22Rv1 (cell line): ENCODE measurements around the gene MEGF11.
A peak's percentile ranks its signal among the peaks of the same experiment; 100 is the strongest.

ENCODE experiments used
- H3K27ac ChIP-seq: fragments of 450-650 bp; 2 replicates; pipeline ENCODE4 v1.5.1; 2017
- CTCF ChIP-seq: fragments of 450-650 bp; IDR thresholded peaks from 2 replicates; pipeline ENCODE4 v1.5.1; 2017; ENCODE audit warnings: mild to moderate bottlenecking
- ZFX ChIP-seq: fragments of 450-650 bp; IDR thresholded peaks from 2 replicates; pipeline ENCODE4 v1.6.1; 2017; ENCODE audit warnings: antibody characterized with exemption, borderline replicate concordance

Gene MEGF11

GRCh38 chr15:66151809-66152208 is 101.7 kb downstream of the MEGF11 start:
- no peak overlapping the region for H3K27ac ChIP-seq

GRCh38 chr15:66149871-66150270 is 103.7 kb downstream of the MEGF11 start:
- H3K27ac ChIP-seq, result no peak overlapping the region
- TF ChIP-seq ZFX, result no peak
- no peak for TF ChIP-seq CTCF

More at GRCh38 chr15:66151809-66152208, 101.7 kb downstream of the MEGF11 start:
- TF ChIP-seq CTCF (peak; percentile 26), ZFX (no peak)

- TF ChIP-seq CTCF (no peak), ZFX (no peak)
- H3K27ac ChIP-seq, result no peak overlapping the region
Measured at GRCh38 chr15:66148187-66148586, 105.4 kb downstream of the MEGF11 start.

- no peak overlapping the region for H3K27ac ChIP-seq
- TF ChIP-seq ZFX (no peak), CTCF (no peak)
Measured at GRCh38 chr15:66147440-66147839, 106.1 kb downstream of the MEGF11 start.

- no peak overlapping the region for H3K27ac ChIP-seq
- TF ChIP-seq ZFX (no peak), CTCF (no peak)
Measured at GRCh38 chr15:66145726-66146182, 107.8 kb downstream of the MEGF11 start.

DNA sequence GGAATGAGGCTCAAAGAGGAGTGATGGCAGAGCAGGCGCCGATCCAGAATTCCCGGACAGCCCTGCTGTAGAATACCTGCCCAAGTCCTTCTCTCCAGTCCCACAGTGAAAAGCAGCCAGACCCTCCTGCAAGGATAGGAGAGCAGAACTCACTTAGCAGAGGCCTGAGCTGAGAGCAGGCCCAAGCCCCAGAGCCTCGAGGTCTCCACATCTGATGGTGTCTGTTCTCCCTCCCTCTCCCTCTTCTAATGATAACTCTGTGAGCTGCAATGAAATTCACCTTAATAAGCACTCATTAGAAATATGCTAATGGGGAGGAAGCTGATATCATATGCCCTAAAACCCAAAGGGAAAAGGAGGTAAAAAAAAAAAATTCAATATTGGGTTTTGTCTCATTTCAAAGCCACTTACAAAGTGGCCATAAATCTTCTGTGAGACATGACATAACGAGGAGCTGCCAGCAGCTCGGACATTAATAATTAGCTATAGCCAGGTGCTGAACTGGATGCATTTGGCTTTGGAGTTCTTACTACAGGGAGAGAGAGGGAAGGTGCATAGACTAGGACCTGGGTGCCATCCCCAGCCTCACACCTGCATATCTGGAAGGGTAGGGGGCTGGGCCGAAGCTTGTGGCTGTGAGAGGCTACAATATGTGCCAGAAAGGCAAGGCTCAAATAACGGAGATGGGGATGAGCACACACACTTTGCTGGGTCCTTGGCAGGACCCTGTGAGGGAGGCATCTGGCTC is 108.4 kb downstream of the MEGF11 start:
- no peak overlapping the region for H3K27ac ChIP-seq
- TF ChIP-seq ZFX, result no peak
- TF ChIP-seq CTCF, result no peak

GRCh38 chr15:66142285-66142684 is 111.3 kb downstream of the MEGF11 start:
- TF ChIP-seq ZFX (no peak), CTCF (no peak)
- H3K27ac ChIP-seq, result no peak overlapping the region
